Muscle layer of duodenum (tissue), 2 donors: ENCODE data around the gene WWP2.

Experiments used
- H3K27ac ChIP-seq: one replicate; pipeline ENCODE4 v1.7.0; 2013; ENCODE audit warnings: mild to moderate bottlenecking, low read length
- H3K27me3 ChIP-seq: one replicate; pipeline ENCODE4 v1.7.0; 2013; ENCODE audit warnings: low read depth, mild to moderate bottlenecking, control low read depth, low read length
- H3K36me3 ChIP-seq, 2 donors: one replicate each; pipeline ENCODE4 v1.7.0; 2013; ENCODE audit warnings: low read length in 2 of 2, control low read depth in 1 of 2, mild to moderate bottlenecking in 1 of 2; ENCODE audit not compliant: insufficient read depth in 2 of 2, control insufficient read depth in 1 of 2
- H3K4me1 ChIP-seq, 2 donors: one replicate each; pipeline ENCODE4 v1.7.0; 2013; ENCODE audit warnings: low read length in 2 of 2, mild to moderate bottlenecking in 2 of 2, control low read depth in 1 of 2, moderate library complexity in 1 of 2; ENCODE audit not compliant: insufficient read depth in 2 of 2, control insufficient read depth in 1 of 2
- H3K4me3 ChIP-seq, 2 donors: one replicate each; pipeline ENCODE4 v1.7.0; 2013; ENCODE audit warnings: low read length in 2 of 2, low read depth in 1 of 2, mild to moderate bottlenecking in 1 of 2
- H3K9me3 ChIP-seq, 2 donors: one replicate each; pipeline ENCODE4 v1.7.0; 2013; ENCODE audit warnings: low read length in 2 of 2, control low read depth in 1 of 2, mild to moderate bottlenecking in 1 of 2; ENCODE audit not compliant: control insufficient read depth in 1 of 2
- donor health status: healthy.

Gene WWP2

DNA sequence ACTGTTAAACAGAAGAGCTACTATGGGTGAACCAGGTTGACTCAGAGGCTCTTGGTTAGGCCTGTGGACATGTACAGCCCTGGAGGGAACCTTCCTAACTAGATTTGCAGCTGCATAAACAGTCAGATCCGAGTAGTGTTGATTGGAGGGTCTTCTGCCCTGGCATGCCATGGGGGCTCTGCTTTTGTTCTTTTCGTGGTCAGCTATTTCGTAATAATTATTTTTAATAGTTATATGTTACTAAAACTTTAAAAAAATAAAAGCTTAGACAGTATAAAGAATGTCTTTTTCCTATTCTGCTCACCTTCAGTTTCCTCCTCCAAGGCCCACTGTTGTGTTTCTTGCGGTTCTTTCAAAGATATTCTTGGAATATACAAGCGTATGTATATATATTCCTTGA is 121.6 kb downstream of the WWP2 start:
- H3K4me1 ChIP-seq, result no peaks in the 10 kb centered on the region
- no peak overlapping the region for H3K27ac ChIP-seq
- H3K4me3 ChIP-seq, result no peak overlapping the region
- no peaks in the 10 kb centered on the region for H3K9me3 ChIP-seq
- no peaks in the 10 kb centered on the region for H3K27me3 ChIP-seq
- H3K36me3 ChIP-seq, result peaks cover 5 to 14% of the 10 kb centered on the region in 2 donors

- no peaks in the 10 kb centered on the region for H3K9me3 ChIP-seq
- no peak overlapping the region for H3K4me3 ChIP-seq
- no peaks in the 10 kb centered on the region for H3K27me3 ChIP-seq
- H3K4me1 ChIP-seq, result peaks cover under 1 to 2% of the 10 kb centered on the region in 2 donors
- H3K27ac ChIP-seq, result no peak overlapping the region
- H3K36me3 ChIP-seq, result peaks cover 5 to 7% of the 10 kb centered on the region in 2 donors
Measured at GRCh38 chr16:69885722-69886121, 123.6 kb downstream of the WWP2 start.

DNA sequence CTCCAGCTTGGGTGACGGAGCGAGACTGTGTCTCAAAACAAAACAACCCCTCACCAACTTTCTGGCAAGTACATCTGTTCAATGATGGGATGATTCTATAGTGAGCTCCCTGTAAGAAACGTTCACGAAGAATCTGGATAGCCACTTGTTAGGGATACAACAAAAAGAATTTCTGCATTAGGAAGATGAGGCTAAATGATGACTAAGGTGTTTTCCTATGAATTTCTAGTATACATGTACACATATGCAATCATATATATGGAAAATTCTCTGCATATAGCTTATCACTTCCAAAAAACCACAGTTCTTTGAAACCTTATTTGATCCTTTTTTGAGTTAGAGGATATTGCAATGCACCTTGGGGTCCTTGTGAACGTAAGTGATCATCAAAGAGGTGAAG is 124.6 kb downstream of the WWP2 start:
- H3K27ac ChIP-seq, result no peak overlapping the region
- H3K9me3 ChIP-seq, result no peaks in the 10 kb centered on the region
- H3K4me1 ChIP-seq, result peaks cover 6 to 11% of the 10 kb centered on the region in 2 donors
- H3K4me3 ChIP-seq, result no peak overlapping the region
- no peaks in the 10 kb centered on the region for H3K27me3 ChIP-seq
- peaks cover 0 to 6% of the 10 kb centered on the region in 2 donors for H3K36me3 ChIP-seq

- no peaks in the 10 kb centered on the region for H3K9me3 ChIP-seq
- H3K36me3 ChIP-seq, result peaks cover 0 to 6% of the 10 kb centered on the region in 2 donors
- no peak overlapping the region for H3K4me3 ChIP-seq
- peaks cover 6 to 12% of the 10 kb centered on the region in 2 donors for H3K4me1 ChIP-seq
- no peak overlapping the region for H3K27ac ChIP-seq
- H3K27me3 ChIP-seq, result no peaks in the 10 kb centered on the region
Measured at GRCh38 chr16:69888005-69888590, 126.0 kb downstream of the WWP2 start.

GRCh38 chr16:69889295-69889964 is 127.3 kb downstream of the WWP2 start:
- Histone ChIP-seq H3K27ac (peak overlapping the region; percentile 6), H3K27me3 (no peaks in the 10 kb centered on the region), H3K4me3 (no peak overlapping the region), H3K9me3 (no peaks in the 10 kb centered on the region), H3K4me1 (peaks cover 6 to 12% of the 10 kb centered on the region in 2 donors), H3K36me3 (peaks cover 0 to 6% of the 10 kb centered on the region in 2 donors)

DNA sequence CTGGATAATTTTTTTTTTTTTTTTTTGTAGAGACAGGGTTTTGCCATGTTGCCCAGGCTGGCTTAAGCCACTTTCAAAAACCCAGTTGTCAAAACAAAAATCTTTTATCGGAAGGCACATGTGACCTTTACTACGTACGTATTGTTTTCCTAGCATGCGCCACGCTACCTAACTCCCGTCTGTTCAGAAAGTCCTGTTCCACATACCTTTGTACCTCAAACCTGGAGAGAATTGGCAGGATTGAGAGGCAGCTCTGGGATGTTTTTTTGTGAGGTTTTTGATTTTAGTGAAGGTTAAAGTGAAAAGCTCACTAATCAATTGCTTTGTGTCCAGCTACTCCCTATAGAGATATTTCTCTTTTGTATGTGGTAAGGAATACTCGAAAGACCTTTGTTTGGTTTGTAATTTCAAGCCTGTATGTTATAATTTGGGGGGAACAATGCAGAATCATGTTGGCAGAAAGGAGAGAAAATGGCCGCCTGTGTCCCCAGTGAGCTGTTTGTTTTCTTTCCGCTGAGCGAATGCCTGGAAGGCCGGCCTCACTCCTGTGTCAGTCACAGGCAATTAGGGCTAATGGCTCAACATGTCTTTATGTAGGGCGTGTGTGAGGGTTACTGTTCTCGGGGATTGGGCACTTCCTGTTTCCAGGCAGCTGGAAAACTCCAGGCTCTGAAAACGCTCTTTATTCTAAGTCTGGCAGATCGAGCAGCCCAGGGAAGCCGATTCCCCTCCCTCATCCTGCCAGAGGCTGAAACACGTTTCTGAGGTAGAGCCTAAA is 128.2 kb downstream of the WWP2 start:
- Histone ChIP-seq H3K27me3 (no peaks in the 10 kb centered on the region), H3K27ac (peak overlapping the region; percentile 58), H3K36me3 (peaks cover 0 to 6% of the 10 kb centered on the region in 2 donors), H3K4me3 (peak overlapping the region in 1 of 2 donors; percentile 36), H3K9me3 (no peaks in the 10 kb centered on the region), H3K4me1 (peaks cover 6 to 12% of the 10 kb centered on the region in 2 donors)

DNA sequence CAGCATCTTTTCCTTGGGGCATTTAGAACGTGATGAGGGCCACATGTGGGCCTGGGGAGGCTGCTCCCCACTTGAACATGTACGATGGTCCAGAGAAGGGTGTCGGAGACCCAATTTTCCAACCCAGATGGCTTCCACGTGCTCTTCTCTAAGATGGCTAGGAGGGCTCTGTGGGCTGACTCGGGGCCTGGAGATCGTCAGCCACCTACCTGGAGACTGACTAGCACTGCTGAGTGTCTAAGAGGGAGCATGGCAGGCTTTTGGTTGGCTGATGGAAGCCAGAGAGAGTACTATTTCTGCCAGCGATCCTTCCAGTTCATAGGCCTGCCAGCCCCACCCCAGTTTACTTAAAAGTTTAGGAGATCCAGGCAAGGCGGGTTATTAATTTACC is 128.8 kb downstream of the WWP2 start:
- Histone ChIP-seq H3K4me1 (peaks cover 6 to 12% of the 10 kb centered on the region in 2 donors), H3K27ac (peak overlapping the region; percentile 58), H3K36me3 (peaks cover 0 to 6% of the 10 kb centered on the region in 2 donors), H3K27me3 (no peaks in the 10 kb centered on the region), H3K4me3 (peak overlapping the region in 1 of 2 donors; percentile 25), H3K9me3 (no peaks in the 10 kb centered on the region)

DNA sequence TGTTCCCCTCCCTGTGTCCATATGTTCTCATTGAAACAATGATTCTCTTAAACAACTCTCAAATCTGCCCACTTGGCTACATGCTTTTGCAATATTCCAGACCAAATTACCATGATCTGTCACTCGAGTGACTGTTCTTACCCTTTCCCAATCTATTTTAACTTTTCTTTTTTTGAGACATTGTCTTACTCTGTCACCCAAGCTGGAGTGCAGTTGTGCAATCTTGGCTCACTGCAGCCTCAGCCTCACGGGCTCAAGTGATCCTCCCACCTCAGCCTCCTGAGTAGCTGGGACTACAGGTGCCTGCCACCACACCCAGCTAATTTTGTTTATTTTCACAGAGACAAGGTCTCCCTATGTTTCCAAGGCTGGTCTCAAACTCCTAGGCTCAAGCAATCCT is 130.2 kb downstream of the WWP2 start:
- Histone ChIP-seq H3K27ac (no peak overlapping the region), H3K9me3 (no peaks in the 10 kb centered on the region), H3K27me3 (no peaks in the 10 kb centered on the region), H3K36me3 (peaks cover 0 to 6% of the 10 kb centered on the region in 2 donors), H3K4me1 (peaks cover 6 to 12% of the 10 kb centered on the region in 2 donors), H3K4me3 (no peak overlapping the region)

GRCh38 chr16:69893106-69893505 is 131.0 kb downstream of the WWP2 start:
- H3K4me3 ChIP-seq, result no peak overlapping the region
- peaks cover 6 to 12% of the 10 kb centered on the region in 2 donors for H3K4me1 ChIP-seq
- H3K36me3 ChIP-seq, result peaks cover 0 to 6% of the 10 kb centered on the region in 2 donors
- H3K27ac ChIP-seq, result no peak overlapping the region
- H3K9me3 ChIP-seq, result no peaks in the 10 kb centered on the region
- no peaks in the 10 kb centered on the region for H3K27me3 ChIP-seq

DNA sequence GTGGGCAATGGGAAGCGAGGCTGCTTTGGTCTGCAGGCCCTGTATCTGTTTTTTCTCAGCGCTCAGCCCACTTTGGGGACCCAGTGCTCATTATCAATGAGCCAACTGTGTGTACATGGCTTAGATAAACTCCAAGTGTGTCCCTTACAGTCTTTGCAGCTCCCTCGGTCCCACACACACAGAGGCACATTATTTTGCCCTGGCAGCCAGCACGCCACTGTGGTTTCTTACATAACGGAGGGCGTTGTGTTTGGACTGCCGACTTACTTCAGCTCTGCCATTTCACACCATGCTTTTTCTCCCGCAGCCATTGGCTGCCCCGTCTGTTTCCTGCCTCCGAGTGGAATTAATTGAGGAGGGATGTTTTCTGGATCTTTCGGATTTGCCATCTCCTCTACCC is 132.5 kb downstream of the WWP2 start:
- no peaks in the 10 kb centered on the region for H3K9me3 ChIP-seq
- no peaks in the 10 kb centered on the region for H3K27me3 ChIP-seq
- no peak overlapping the region for H3K4me3 ChIP-seq
- H3K27ac ChIP-seq, result no peak overlapping the region
- H3K4me1 ChIP-seq, result peaks cover 6 to 12% of the 10 kb centered on the region in 2 donors
- H3K36me3 ChIP-seq, result peaks cover 0 to under 1% of the 10 kb centered on the region in 2 donors

GRCh38 chr16:69903865-69904415 is 141.8 kb downstream of the WWP2 start:
- no peaks in the 10 kb centered on the region for H3K9me3 ChIP-seq
- H3K4me1 ChIP-seq, result peaks cover 0 to 4% of the 10 kb centered on the region in 2 donors
- H3K27me3 ChIP-seq, result no peaks in the 10 kb centered on the region
- H3K36me3 ChIP-seq, result peaks cover 5 to 6% of the 10 kb centered on the region in 2 donors
- no peak overlapping the region for H3K27ac ChIP-seq
- no peak overlapping the region for H3K4me3 ChIP-seq
